Breast epithelium (tissue), 4 donors: ENCODE results near the gene SCARB1. TPM values are rescaled to one million over a fixed set of nuclear protein-coding genes. Genes with fewer than 3 reads are reported as not detected.

ENCODE experiments used
- DNase-seq, 2 donors: peaks; one replicate each; pipeline ENCODE4 v3.0.0-alpha.2; 2019; ENCODE audit warnings: low spot score in 2 of 2
- H3K27ac ChIP-seq, 2 donors: fragments of 200-600 bp; sonication (generic) in 1 of 2; one replicate each; pipeline ENCODE4 v1.5.1; 2016 to 2019; ENCODE audit warnings: mild to moderate bottlenecking in 1 of 2
- H3K27me3 ChIP-seq, 2 donors: fragments of 200-600 bp; sonication (generic) in 1 of 2; one replicate each; pipeline versions ENCODE4 v1.5.1 to v1.6.0; 2017 to 2019; ENCODE audit warnings: control low read depth in 1 of 2, mild to moderate bottlenecking in 1 of 2
- H3K36me3 ChIP-seq: fragments of 200-600 bp; one replicate; pipeline ENCODE4 v1.5.1; 2019
- H3K4me1 ChIP-seq, 2 donors: fragments of 200-600 bp; sonication (generic); one replicate each; pipeline ENCODE4 v1.5.1; 2016 to 2019; ENCODE audit warnings: control low read depth in 1 of 2
- H3K4me3 ChIP-seq, 3 donors: fragments of 200-600 bp; sonication (generic); 1 replicate in 2 of 3; 2 replicates in 1 of 3; pipeline ENCODE4 v1.5.1; 2016 to 2019; ENCODE audit warnings: mild to moderate bottlenecking in 3 of 3, moderate library complexity in 2 of 3
- H3K9me3 ChIP-seq, 2 donors: fragments of 200-600 bp; sonication (generic) in 1 of 2; one replicate each; pipeline ENCODE4 v1.5.1; 2016 to 2019; ENCODE audit warnings: control low read depth in 1 of 2
- CTCF ChIP-seq, 3 donors: fragments of 450-650 bp; IDR thresholded peaks; one replicate each; pipeline ENCODE4 v1.5.1; 2016 to 2017; ENCODE audit warnings: antibody characterized with exemption in 3 of 3, mild to moderate bottlenecking in 3 of 3, moderate library complexity in 3 of 3
- POLR2A ChIP-seq: fragments of 450-650 bp; IDR thresholded peaks from one replicate; pipeline ENCODE4 v1.6.1; 2016; ENCODE audit warnings: antibody characterized with exemption, mild to moderate bottlenecking, moderate library complexity
- POLR2AphosphoS5 ChIP-seq, 3 donors: sonication (generic); formaldehyde crosslinking; IDR thresholded peaks; one replicate each; pipeline ENCODE4 v1.6.1; 2017; ENCODE audit warnings: antibody characterized with exemption in 3 of 3
- intact Hi-C: fragments of 100-400 bp; cut with DNase I; formaldehyde crosslinking; loops from one replicate; pipeline ENCODE4 v1.15.1; 2023; ENCODE audit warnings: low total_unique reads
- total RNA-seq, 3 donors: library from RNA; depleted of rRNA; stranded (reverse); fragments of >200 nt; gene quantifications; one replicate each; pipeline ENCODE4 v1.1.0, GENCODE V29; 2016

Gene SCARB1
- total RNA-seq, 3 donors from 2014 or later: 18.4 to 61.3 (median 20.2) TPM

- Histone ChIP-seq H3K36me3 (no peaks in the 10 kb centered on the region), H3K4me1 (no peaks in the 10 kb centered on the region), H3K27ac (no peak overlapping the region), H3K27me3 (no peaks in the 10 kb centered on the region), H3K9me3 (no peaks in the 10 kb centered on the region), H3K4me3 (no peak overlapping the region)
- intact Hi-C loops: no loop called here
- TF ChIP-seq POLR2A (no peak), POLR2AphosphoS5 (IDR thresholded peaks at IDR 0.05) (no peak), CTCF (IDR thresholded peaks at IDR 0.05) (no peak)
- no peak for DNase-seq
Observed at GRCh38 chr12:124812979-124813378, 50.7 kb downstream of the SCARB1 start.

- intact Hi-C loops: no loop called here
- Histone ChIP-seq H3K9me3 (no peaks in the 10 kb centered on the region), H3K36me3 (no peaks in the 10 kb centered on the region), H3K4me3 (no peak overlapping the region), H3K4me1 (no peaks in the 10 kb centered on the region), H3K27ac (no peak overlapping the region), H3K27me3 (no peaks in the 10 kb centered on the region)
- TF ChIP-seq CTCF (IDR thresholded peaks at IDR 0.05) (no peak), POLR2A (no peak)
- no peak for DNase-seq
Observed at GRCh38 chr12:124812356-124812755, 51.3 kb downstream of the SCARB1 start.

- DNase-seq: no peak
- H3K9me3 ChIP-seq: no peaks in the 10 kb centered on the region
- H3K36me3 ChIP-seq: no peaks in the 10 kb centered on the region
- no peak overlapping the region for H3K27ac ChIP-seq
- H3K4me1 ChIP-seq: no peaks in the 10 kb centered on the region
- no peaks in the 10 kb centered on the region for H3K27me3 ChIP-seq
- TF ChIP-seq POLR2AphosphoS5 (IDR thresholded peaks at IDR 0.05): no peak
- TF ChIP-seq POLR2A: no peak
- TF ChIP-seq CTCF (IDR thresholded peaks at IDR 0.05): no peak
- H3K4me3 ChIP-seq: no peak overlapping the region
- intact Hi-C loops: no loop called here
Observed at GRCh38 chr12:124811633-124812032, 52.0 kb downstream of the SCARB1 start.

GRCh38 chr12:124809878-124810277 lies 53.8 kb downstream of the SCARB1 start:
- Histone ChIP-seq H3K4me3 (no peak overlapping the region), H3K9me3 (no peaks in the 10 kb centered on the region), H3K36me3 (no peaks in the 10 kb centered on the region), H3K27me3 (no peaks in the 10 kb centered on the region), H3K4me1 (no peaks in the 10 kb centered on the region), H3K27ac (no peak overlapping the region)
- TF ChIP-seq POLR2A: no peak
- TF ChIP-seq POLR2AphosphoS5 (IDR thresholded peaks at IDR 0.05): no peak
- TF ChIP-seq CTCF (IDR thresholded peaks at IDR 0.05): no peak
- intact Hi-C loops: no loop called here
- DNase-seq: no peak

- DNase-seq: no peak
- Histone ChIP-seq H3K9me3 (no peaks in the 10 kb centered on the region), H3K36me3 (no peaks in the 10 kb centered on the region), H3K4me1 (no peaks in the 10 kb centered on the region), H3K27me3 (no peaks in the 10 kb centered on the region), H3K27ac (no peak overlapping the region), H3K4me3 (no peak overlapping the region)
- no peak for TF ChIP-seq POLR2A
- TF ChIP-seq CTCF (IDR thresholded peaks at IDR 0.05): no peak
- no peak for TF ChIP-seq POLR2AphosphoS5 (IDR thresholded peaks at IDR 0.05)
- intact Hi-C loops: no loop called here
Observed at GRCh38 chr12:124809391-124809790, 54.3 kb downstream of the SCARB1 start.
